ENCODE results near the gene KCNT1.

The KCNT1 gene

DNA sequence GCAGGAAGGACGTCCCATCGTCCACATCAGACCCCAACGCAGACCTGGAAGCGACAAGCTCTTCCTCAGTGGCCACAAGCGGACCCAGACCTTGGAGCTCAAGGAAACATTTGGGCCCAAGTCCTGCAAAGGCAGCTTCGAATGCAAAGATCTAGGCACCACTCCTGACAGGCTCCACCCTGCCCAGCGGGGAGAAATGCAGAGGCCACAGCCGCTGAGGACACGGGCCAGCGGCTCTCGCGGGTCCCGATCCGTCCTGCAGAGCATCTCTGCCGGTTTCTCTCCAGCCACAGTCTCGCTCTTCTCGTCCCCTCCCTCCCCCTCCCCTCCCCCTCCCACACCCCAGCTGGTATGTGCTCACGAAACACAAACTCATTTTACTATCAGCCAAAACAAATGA is 7.6 kb upstream of the KCNT1 start:
- H3K4me3 ChIP-seq (ENCODE audit: low read length): no peak overlapping the region
- H3K9ac ChIP-seq (ENCODE audit: low read length): no peak overlapping the region
- no peaks in the 10 kb centered on the region for H3K36me3 ChIP-seq (ENCODE audit: control insufficient read depth, insufficient read depth, low read length)
- no peaks in the 10 kb centered on the region for H3K9me3 ChIP-seq (ENCODE audit: control insufficient read depth, low read length)
- no peaks in the 10 kb centered on the region for H3K27me3 ChIP-seq (ENCODE audit: control insufficient read depth, insufficient read depth, low read length)
- no peaks in the 10 kb centered on the region for H3K4me1 ChIP-seq (ENCODE audit: control insufficient read depth, insufficient read depth, low read length)

DNA sequence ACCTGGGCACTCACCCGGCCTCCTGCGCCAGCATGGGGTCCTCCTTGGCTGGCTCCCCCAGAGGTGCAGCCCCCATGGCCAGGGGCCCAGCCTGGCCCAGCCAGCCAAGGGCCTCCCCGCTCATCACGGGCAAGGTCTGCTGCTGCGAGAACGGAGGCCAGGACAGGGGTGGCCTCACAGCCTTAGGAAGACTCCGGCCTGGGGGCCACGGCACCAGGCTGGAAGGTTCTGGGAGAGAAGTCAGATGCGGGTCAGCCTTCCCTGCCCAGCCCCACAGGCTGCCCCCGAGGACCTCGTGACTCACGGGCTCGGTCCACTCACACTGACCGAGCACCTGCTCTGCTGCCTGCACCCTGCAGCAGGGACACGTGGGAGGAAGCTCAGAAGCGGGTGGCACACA is 6.9 kb upstream of the KCNT1 start:
- no peaks in the 10 kb centered on the region for H3K27me3 ChIP-seq (ENCODE audit: control insufficient read depth, insufficient read depth, low read length)
- no peak overlapping the region for H3K4me3 ChIP-seq (ENCODE audit: low read length)
- H3K4me1 ChIP-seq (ENCODE audit: control insufficient read depth, insufficient read depth, low read length): no peaks in the 10 kb centered on the region
- H3K9ac ChIP-seq (ENCODE audit: low read length): no peak overlapping the region
- no peaks in the 10 kb centered on the region for H3K9me3 ChIP-seq (ENCODE audit: control insufficient read depth, low read length)
- H3K36me3 ChIP-seq (ENCODE audit: control insufficient read depth, insufficient read depth, low read length): no peaks in the 10 kb centered on the region

DNA sequence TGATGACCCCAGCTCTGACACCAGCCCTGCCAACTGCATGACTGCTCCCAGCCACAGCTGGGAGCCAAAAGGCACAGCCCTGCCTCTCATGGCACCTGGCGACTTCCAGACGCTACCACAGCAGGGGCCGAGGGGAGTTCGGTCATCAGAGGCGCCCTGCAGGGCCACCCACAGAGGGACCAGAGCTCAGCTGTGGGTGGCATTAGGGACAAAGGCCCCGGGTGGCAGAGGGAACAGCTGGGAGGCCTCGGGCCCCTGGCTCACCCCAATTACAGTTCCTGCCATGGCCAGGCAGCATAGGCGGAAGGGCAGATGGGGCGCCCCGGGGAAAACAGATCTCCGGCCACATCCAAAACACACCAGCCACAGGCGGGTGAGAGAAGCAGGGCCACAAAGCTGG is 6.3 kb upstream of the KCNT1 start:
- no peaks in the 10 kb centered on the region for H3K4me1 ChIP-seq (ENCODE audit: control insufficient read depth, insufficient read depth, low read length)
- no peak overlapping the region for H3K9ac ChIP-seq (ENCODE audit: low read length)
- no peak overlapping the region for H3K4me3 ChIP-seq (ENCODE audit: low read length)
- H3K36me3 ChIP-seq (ENCODE audit: control insufficient read depth, insufficient read depth, low read length): no peaks in the 10 kb centered on the region
- H3K27me3 ChIP-seq (ENCODE audit: control insufficient read depth, insufficient read depth, low read length): peaks cover under 1% of the 10 kb centered on the region
- no peaks in the 10 kb centered on the region for H3K9me3 ChIP-seq (ENCODE audit: control insufficient read depth, low read length)

DNA sequence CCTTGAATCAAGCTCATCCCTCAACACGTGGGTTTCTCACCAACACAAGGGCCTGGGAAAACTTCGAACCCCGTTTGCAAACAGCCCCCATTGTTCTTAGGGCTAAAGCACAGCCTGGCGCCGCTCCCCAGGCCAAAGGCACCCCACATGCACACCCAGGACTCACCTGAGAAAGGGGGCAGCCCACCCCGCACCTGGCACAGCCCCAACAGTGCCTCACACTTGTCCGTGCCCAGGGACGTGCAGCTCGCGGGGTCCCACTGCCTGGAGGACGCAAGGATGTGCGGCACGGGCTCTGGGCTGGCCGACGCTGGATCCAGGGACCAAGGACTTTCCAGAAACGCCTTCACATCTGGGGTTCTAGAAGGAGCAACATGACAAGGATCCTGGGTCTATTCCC is 5.5 kb upstream of the KCNT1 start:
- H3K4me1 ChIP-seq (ENCODE audit: control insufficient read depth, insufficient read depth, low read length): no peaks in the 10 kb centered on the region
- no peaks in the 10 kb centered on the region for H3K36me3 ChIP-seq (ENCODE audit: control insufficient read depth, insufficient read depth, low read length)
- no peak overlapping the region for H3K4me3 ChIP-seq (ENCODE audit: low read length)
- no peak overlapping the region for H3K9ac ChIP-seq (ENCODE audit: low read length)
- H3K9me3 ChIP-seq (ENCODE audit: control insufficient read depth, low read length): no peaks in the 10 kb centered on the region
- peaks cover 2% of the 10 kb centered on the region for H3K27me3 ChIP-seq (ENCODE audit: control insufficient read depth, insufficient read depth, low read length)

DNA sequence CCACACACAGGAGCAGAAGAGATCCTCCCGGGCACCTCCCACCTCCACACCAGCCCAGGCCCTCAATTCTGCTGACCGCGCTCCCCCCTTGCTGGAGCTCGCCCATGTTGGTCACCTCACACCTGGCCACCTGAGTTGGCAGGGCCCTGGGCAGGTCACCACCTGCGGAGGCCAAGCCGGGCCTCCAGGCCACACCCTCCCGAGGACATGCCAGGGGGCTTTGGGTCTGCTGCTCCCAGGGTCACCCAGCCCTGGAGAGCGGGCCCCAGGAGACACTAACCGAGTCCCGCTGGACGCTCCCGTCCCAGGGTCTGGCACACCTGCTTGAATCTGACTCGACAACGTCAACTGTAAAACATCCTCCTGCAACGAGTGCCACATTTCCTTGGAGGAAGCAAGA is 4.8 kb upstream of the KCNT1 start:
- Histone ChIP-seq H3K4me1 (ENCODE audit: control insufficient read depth, insufficient read depth, low read length) (peaks cover 2% of the 10 kb centered on the region), H3K9ac (ENCODE audit: low read length) (no peak overlapping the region), H3K4me3 (ENCODE audit: low read length) (no peak overlapping the region), H3K36me3 (ENCODE audit: control insufficient read depth, insufficient read depth, low read length) (no peaks in the 10 kb centered on the region), H3K9me3 (ENCODE audit: control insufficient read depth, low read length) (no peaks in the 10 kb centered on the region), H3K27me3 (ENCODE audit: control insufficient read depth, insufficient read depth, low read length) (peaks cover 7% of the 10 kb centered on the region)

DNA sequence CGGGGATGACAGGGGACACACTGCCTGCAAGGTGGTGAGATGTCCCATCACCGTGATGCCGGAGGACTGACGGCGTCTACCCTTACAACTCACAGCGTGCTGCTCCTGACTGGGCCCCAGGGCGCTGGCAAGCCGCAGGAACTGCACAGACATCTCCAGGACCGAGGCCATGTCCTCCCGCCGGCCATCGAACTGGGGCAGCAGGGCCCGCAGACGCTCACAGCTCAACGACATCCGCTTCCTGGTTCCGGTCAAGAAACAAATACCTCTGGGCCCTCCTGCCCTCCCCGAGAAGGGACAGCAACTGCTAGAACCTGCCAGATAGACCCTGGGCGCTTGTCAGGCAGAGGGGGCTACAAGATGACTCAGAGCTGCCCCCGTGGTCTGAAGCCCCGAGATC is 3.7 kb upstream of the KCNT1 start:
- no peaks in the 10 kb centered on the region for H3K9me3 ChIP-seq (ENCODE audit: control insufficient read depth, low read length)
- H3K9ac ChIP-seq (ENCODE audit: low read length): no peak overlapping the region
- peaks cover 17% of the 10 kb centered on the region for H3K27me3 ChIP-seq (ENCODE audit: control insufficient read depth, insufficient read depth, low read length)
- H3K36me3 ChIP-seq (ENCODE audit: control insufficient read depth, insufficient read depth, low read length): no peaks in the 10 kb centered on the region
- peaks cover 4% of the 10 kb centered on the region for H3K4me1 ChIP-seq (ENCODE audit: control insufficient read depth, insufficient read depth, low read length)
- no peak overlapping the region for H3K4me3 ChIP-seq (ENCODE audit: low read length)

DNA sequence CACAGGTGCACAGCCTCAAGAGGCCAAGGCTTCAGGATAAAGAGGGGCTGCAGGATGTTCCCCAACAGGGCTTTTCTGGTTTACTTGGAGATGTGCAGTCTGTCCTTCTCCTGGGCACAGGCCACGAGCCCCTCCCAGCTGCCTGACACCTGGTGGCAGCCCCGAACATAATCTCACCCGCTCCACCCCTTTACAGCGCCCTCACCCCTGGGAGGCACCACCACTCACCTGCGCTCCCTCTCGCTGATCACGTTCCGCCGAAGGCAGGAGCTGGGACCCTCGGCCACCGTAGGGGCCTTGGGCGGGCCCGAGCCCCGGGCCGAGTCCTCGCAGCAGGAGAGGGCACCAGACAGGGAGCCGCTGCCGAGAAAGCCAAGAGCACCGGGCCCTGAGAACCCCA is 3.2 kb upstream of the KCNT1 start:
- Histone ChIP-seq H3K4me1 (ENCODE audit: control insufficient read depth, insufficient read depth, low read length) (peaks cover 4% of the 10 kb centered on the region), H3K4me3 (ENCODE audit: low read length) (no peak overlapping the region), H3K27me3 (ENCODE audit: control insufficient read depth, insufficient read depth, low read length) (peaks cover 17% of the 10 kb centered on the region), H3K9ac (ENCODE audit: low read length) (no peak overlapping the region), H3K36me3 (ENCODE audit: control insufficient read depth, insufficient read depth, low read length) (no peaks in the 10 kb centered on the region), H3K9me3 (ENCODE audit: control insufficient read depth, low read length) (no peaks in the 10 kb centered on the region)

DNA sequence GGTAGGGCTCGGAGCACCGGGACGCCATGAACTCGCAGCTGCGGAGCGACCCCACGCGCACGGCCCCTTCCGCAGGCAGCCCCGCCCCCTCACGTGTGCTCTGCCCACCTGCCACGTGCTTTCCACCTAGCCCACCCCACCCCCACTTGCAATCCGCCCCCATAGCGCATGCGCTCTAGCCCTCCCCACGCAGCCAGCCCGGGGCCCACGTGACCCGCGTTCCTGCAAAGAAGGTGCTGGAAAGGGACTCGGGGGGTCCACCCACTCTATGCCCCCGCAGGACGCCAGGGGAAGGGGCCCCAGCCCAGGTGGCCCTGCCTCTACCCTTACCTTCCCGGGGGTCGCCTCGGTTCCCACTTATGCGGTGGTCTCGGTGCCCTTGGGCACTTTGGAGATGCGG is 2.5 kb upstream of the KCNT1 start, which contains the start of gene SOHLH1:
SOHLH1 (minus strand) TSS at position 42 of the 400 bp plus-strand sequence; CDS start at position 28, 14 bp downstream.
- no peak within 1 kb of the TSS for H3K4me3 ChIP-seq (ENCODE audit: low read length)
- H3K4me1 ChIP-seq (ENCODE audit: control insufficient read depth, insufficient read depth, low read length): peaks cover 4% of the 10 kb centered on the region
- H3K27me3 ChIP-seq (ENCODE audit: control insufficient read depth, insufficient read depth, low read length): peaks cover 17% of the 10 kb centered on the region
- H3K9me3 ChIP-seq (ENCODE audit: control insufficient read depth, low read length): no peaks in the 10 kb centered on the region
- H3K36me3 ChIP-seq (ENCODE audit: control insufficient read depth, insufficient read depth, low read length): no peaks in the 10 kb centered on the region
- H3K9ac ChIP-seq (ENCODE audit: low read length): no peak within 1 kb of the TSS

DNA sequence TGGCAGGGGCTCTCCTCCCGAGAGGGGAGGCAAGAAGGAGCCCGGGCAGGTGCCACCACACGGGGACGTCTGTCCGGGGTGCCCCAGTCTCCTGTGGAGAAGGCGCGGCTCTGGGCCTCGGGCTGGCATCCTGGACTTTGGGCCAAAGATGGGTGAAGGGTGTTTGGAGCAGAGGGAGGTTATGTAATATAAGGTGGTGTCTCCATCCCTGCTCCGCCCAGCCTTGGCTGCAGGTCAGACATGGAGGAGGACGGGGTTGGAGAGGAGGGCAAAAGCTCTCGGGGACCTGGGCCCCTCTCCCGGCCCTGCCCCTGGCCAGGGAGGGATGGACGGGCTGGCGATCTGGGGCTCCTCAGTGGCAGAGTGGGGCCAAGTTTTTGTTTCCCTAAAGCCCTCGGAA is 1.5 kb upstream of the KCNT1 start:
- H3K27me3 ChIP-seq (ENCODE audit: control insufficient read depth, insufficient read depth, low read length): peaks cover 17% of the 10 kb centered on the region

DNA sequence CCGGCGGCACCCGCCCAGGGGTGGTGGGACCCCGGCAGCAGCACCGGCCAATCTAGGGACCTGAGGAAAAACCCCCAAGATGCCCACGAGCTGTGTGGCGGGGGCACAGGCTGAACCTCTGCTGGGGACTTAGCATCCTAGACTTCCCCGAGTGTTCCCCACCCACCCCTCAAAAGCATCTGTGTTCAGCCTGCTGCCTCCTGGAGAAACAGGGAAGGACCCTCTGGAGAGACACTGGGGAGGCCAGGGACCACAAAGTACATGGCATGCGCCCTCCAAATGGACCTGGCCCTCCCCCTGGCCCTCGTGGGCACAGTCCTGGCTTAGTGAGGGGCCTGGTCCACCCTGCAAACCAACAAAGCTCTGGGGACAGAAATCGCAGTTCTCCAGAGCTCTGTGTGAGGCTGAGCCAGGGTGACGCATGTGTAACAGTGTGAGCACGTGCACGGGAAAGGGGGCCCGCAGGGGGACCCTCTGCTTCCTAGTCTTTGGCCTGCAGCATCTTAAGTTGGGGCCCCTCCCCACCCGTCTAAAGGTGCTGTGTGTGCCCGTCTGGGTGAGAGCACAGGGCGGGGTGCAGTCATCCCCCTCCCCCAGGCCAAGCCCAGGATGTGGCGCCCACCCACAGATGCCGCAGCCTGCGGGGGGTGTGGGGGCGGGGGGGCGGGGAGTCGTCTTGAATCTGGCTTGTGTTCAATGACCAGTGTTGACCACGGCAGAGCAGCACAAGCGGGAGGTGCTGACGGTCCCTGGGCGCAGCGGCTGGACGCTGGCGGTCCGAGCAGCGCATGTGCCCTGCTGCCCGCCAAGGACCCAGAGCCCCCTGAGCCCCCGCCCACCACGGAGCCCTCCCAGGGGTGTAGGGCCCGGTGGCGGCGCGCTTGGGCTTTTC is 672 bp upstream of the KCNT1 start:
- no peaks in the 10 kb centered on the region for H3K36me3 ChIP-seq (ENCODE audit: control insufficient read depth, insufficient read depth, low read length)
- H3K9me3 ChIP-seq (ENCODE audit: control insufficient read depth, low read length): no peaks in the 10 kb centered on the region
- no peak overlapping the region for H3K9ac ChIP-seq (ENCODE audit: low read length)
- no peak overlapping the region for H3K4me3 ChIP-seq (ENCODE audit: low read length)
- peaks cover 17% of the 10 kb centered on the region for H3K27me3 ChIP-seq (ENCODE audit: control insufficient read depth, insufficient read depth, low read length)
- peaks cover 4% of the 10 kb centered on the region for H3K4me1 ChIP-seq (ENCODE audit: control insufficient read depth, insufficient read depth, low read length)

More for the DNA sequence above, 1.5 kb upstream of the KCNT1 start:
- Histone ChIP-seq H3K9ac (ENCODE audit: low read length) (no peak overlapping the region), H3K4me3 (ENCODE audit: low read length) (no peak overlapping the region), H3K36me3 (ENCODE audit: control insufficient read depth, insufficient read depth, low read length) (no peaks in the 10 kb centered on the region), H3K4me1 (ENCODE audit: control insufficient read depth, insufficient read depth, low read length) (peaks cover 4% of the 10 kb centered on the region), H3K9me3 (ENCODE audit: control insufficient read depth, low read length) (no peaks in the 10 kb centered on the region)

DNA sequence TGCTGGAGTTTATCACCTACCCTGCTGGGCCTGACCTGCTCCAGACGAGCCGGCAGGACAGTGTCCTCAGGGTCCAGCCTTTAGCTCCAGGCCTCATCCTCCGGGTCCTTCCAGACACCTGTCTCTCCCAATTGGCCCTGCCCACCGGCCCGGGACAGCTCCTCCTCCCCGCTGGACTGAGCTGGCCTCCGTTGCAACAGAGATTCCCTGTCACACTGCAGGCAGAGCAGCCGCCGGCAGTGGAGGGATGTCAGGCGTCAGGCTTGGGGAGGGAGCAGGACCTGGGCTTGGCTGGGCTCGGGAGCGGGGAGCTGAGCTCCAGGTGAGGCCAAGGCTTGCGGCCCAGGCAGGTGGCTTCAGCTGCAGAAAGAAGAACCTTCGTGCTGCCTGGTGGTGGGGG is 1.7 kb downstream of the KCNT1 start:
- Histone ChIP-seq H3K9me3 (ENCODE audit: control insufficient read depth, low read length) (no peaks in the 10 kb centered on the region), H3K4me3 (ENCODE audit: low read length) (no peak overlapping the region), H3K9ac (ENCODE audit: low read length) (no peak overlapping the region), H3K4me1 (ENCODE audit: control insufficient read depth, insufficient read depth, low read length) (peaks cover 4% of the 10 kb centered on the region), H3K27me3 (ENCODE audit: control insufficient read depth, insufficient read depth, low read length) (peaks cover 21% of the 10 kb centered on the region), H3K36me3 (ENCODE audit: control insufficient read depth, insufficient read depth, low read length) (no peaks in the 10 kb centered on the region)

DNA sequence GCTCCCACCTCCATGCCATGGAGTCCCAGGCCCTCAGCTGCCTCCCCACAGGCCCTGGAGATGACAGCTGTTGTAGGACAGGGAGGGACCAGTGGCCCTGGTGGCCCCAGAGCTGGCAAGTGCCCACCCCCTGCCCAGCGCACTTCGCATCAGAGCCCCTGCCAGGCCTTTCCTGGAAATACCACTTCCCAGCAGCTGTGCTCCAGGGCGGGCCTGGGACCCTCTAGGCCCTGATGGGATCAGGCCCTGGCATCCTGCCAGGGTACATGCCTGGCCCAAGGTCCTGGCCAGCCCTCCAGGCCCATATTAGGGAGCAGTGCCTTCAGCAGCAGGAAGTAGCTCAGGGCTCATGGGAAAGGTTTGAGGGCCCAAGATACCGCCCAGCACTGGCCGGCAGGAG is 2.5 kb downstream of the KCNT1 start:
- H3K9ac ChIP-seq (ENCODE audit: low read length): no peak overlapping the region
- H3K9me3 ChIP-seq (ENCODE audit: control insufficient read depth, low read length): no peaks in the 10 kb centered on the region
- peaks cover 21% of the 10 kb centered on the region for H3K27me3 ChIP-seq (ENCODE audit: control insufficient read depth, insufficient read depth, low read length)
- H3K36me3 ChIP-seq (ENCODE audit: control insufficient read depth, insufficient read depth, low read length): no peaks in the 10 kb centered on the region
- no peak overlapping the region for H3K4me3 ChIP-seq (ENCODE audit: low read length)
- peaks cover 4% of the 10 kb centered on the region for H3K4me1 ChIP-seq (ENCODE audit: control insufficient read depth, insufficient read depth, low read length)

Measured in mucosa of stomach (tissue), 1 donor.